Prostate gland (tissue), 2 donors: Measurements from ENCODE around the gene COLGALT1.

Source experiments
- POLR2A ChIP-seq: fragments of 450-650 bp; IDR thresholded peaks from one replicate; pipeline ENCODE4 v1.6.1; 2016; ENCODE audit warnings: antibody characterized with exemption, mild to moderate bottlenecking
- TF ChIP-seq, protein P1 (sequence below), 4 experiments: fragments of 200-600 bp in 2 of 4; fragments of 450-650 bp in 2 of 4; sonication (generic) in 2 of 4; IDR thresholded peaks; 1 replicate in 3 of 4; 2 replicates in 1 of 4; pipeline ENCODE4 v1.5.1; 2016 to 2019; ENCODE audit warnings: antibody characterized with exemption in 4 of 4, mild to moderate bottlenecking in 2 of 4, moderate library complexity in 2 of 4

DNA sequence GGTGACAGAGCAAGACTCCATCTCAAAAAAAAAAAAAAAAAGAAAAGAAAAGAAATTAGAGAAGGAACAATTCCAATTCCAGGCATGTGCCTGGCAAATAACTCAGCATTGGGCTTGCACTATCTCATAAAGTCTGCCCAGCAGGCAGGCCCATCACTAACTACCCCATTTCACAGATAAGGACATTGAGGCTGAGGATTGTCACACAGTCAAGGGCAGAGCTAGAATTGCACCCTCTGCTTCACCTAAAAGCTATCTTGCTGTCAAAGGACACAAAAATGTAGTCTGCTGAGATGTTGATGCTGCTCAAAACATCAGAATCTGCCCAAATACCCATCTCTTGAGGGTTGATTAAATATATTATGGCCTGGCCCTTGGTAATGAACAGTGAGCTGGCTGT lies 20.7 kb upstream of the COLGALT1 start:
- TF ChIP-seq, protein P1, sequence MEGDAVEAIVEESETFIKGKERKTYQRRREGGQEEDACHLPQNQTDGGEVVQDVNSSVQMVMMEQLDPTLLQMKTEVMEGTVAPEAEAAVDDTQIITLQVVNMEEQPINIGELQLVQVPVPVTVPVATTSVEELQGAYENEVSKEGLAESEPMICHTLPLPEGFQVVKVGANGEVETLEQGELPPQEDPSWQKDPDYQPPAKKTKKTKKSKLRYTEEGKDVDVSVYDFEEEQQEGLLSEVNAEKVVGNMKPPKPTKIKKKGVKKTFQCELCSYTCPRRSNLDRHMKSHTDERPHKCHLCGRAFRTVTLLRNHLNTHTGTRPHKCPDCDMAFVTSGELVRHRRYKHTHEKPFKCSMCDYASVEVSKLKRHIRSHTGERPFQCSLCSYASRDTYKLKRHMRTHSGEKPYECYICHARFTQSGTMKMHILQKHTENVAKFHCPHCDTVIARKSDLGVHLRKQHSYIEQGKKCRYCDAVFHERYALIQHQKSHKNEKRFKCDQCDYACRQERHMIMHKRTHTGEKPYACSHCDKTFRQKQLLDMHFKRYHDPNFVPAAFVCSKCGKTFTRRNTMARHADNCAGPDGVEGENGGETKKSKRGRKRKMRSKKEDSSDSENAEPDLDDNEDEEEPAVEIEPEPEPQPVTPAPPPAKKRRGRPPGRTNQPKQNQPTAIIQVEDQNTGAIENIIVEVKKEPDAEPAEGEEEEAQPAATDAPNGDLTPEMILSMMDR (IDR thresholded peaks at IDR 0.05): no peak
- TF ChIP-seq POLR2A: no peak
